WTC11 (cell line): Measurements from ENCODE around the gene IMPDH1. TPM values are rescaled to one million over a fixed set of nuclear protein-coding genes. Genes with fewer than 3 reads are reported as not detected.

Experiments
- ATAC-seq: fragments of 200-7000 bp; cut with Tn5 transposase; 2 replicates; pipeline ENCODE4 v1.10.0; 2021; ENCODE audit warnings: mild to moderate bottlenecking, moderate library complexity
- CTCF ChIA-PET: fragments of 300-600 bp; sonication (Branson Sonifier 250); formaldehyde crosslinking; loops from one replicate; lab custom pipeline; 2021; ENCODE audit warnings: antibody characterized with exemption; lab: Charles Lee
- POLR2A ChIA-PET: fragments of 350-600 bp; sonication (Branson Sonifier 250); formaldehyde crosslinking; loops from one replicate; lab custom pipeline; 2021; ENCODE audit warnings: antibody characterized with exemption; lab: Charles Lee
- DNase-seq: peaks from one replicate; pipeline ENCODE4 v3.0.0; 2021; ENCODE audit warnings: low spot score
- H3K27ac Mint-ChIP-seq: 2 replicates; pipeline ENCODE4 v1.8.0; 2021; ENCODE audit warnings: mixed read lengths
- H3K27me3 Mint-ChIP-seq: 2 replicates; pipeline ENCODE4 v1.8.0; 2021; ENCODE audit warnings: low read depth, mild to moderate bottlenecking, moderate library complexity, mixed read lengths
- H3K36me3 Mint-ChIP-seq: 2 replicates; pipeline ENCODE4 v1.8.0; 2021; ENCODE audit warnings: mixed read lengths
- H3K4me1 Mint-ChIP-seq: 2 replicates; pipeline ENCODE4 v1.8.0; 2022; ENCODE audit warnings: mixed read lengths
- H3K4me3 Mint-ChIP-seq: 2 replicates; pipeline ENCODE4 v1.8.0; 2021; ENCODE audit warnings: mild to moderate bottlenecking, moderate library complexity, mixed read lengths
- H3K9me3 Mint-ChIP-seq: 2 replicates; pipeline ENCODE4 v1.8.0; 2021; ENCODE audit warnings: mixed read lengths
- ELF4 ChIP-seq: sonication (generic); formaldehyde crosslinking; IDR thresholded peaks from 2 replicates; pipeline ENCODE4 v1.8.1; 2022; ENCODE audit warnings: low read depth, mild to moderate bottlenecking, moderate library complexity, missing genetic modification reagents
- ETV6 ChIP-seq: sonication (generic); formaldehyde crosslinking; IDR thresholded peaks from 2 replicates; pipeline ENCODE4 v1.8.1; 2022; ENCODE audit warnings: mild to moderate bottlenecking, missing genetic modification reagents
- JUN ChIP-seq: sonication (generic); formaldehyde crosslinking; IDR thresholded peaks from 2 replicates; pipeline ENCODE4 v1.8.0; 2023; ENCODE audit warnings: mild to moderate bottlenecking, missing genetic modification reagents
- MAX ChIP-seq: sonication (generic); formaldehyde crosslinking; IDR thresholded peaks from 2 replicates; pipeline ENCODE4 v1.8.0; 2022; ENCODE audit warnings: mild to moderate bottlenecking, missing genetic modification reagents
- MYBL2 ChIP-seq: sonication (generic); formaldehyde crosslinking; IDR thresholded peaks from 2 replicates; pipeline ENCODE4 v1.8.1; 2023; ENCODE audit warnings: mild to moderate bottlenecking, moderate library complexity, missing genetic modification reagents
- SP1 ChIP-seq: sonication (generic); formaldehyde crosslinking; conservative IDR thresholded peaks from 2 replicates; pipeline ENCODE4 v1.8.1; 2022; ENCODE audit warnings: missing genetic modification reagents
- ZBTB43 ChIP-seq: sonication (generic); formaldehyde crosslinking; IDR thresholded peaks from 2 replicates; pipeline ENCODE4 v1.8.1; 2023; ENCODE audit warnings: mild to moderate bottlenecking, missing genetic modification reagents
- ZNF532 ChIP-seq: fragments of 250-450 bp; sonication (Bioruptor Pico); IDR thresholded peaks from 2 replicates; pipeline ENCODE4 v1.9.0; 2021; ENCODE audit warnings: mild to moderate bottlenecking, borderline replicate concordance
- ZSCAN18 ChIP-seq: fragments of 250-450 bp; sonication (Bioruptor Pico); IDR thresholded peaks from 2 replicates; pipeline ENCODE4 v2.1.2; 2022; ENCODE audit warnings: mild to moderate bottlenecking, moderate library complexity
- total RNA-seq: library from RNA; stranded (reverse); gene quantifications from 3 replicates; pipeline ENCODE4 v1.2.3, GENCODE V29; 2021
- TF ChIP-seq, protein P1 (sequence below): sonication (generic); formaldehyde crosslinking; IDR thresholded peaks from 2 replicates; pipeline ENCODE4 v1.8.0; 2022; ENCODE audit warnings: mild to moderate bottlenecking, missing genetic modification reagents
- TF ChIP-seq, protein P2 (sequence below): sonication (generic); formaldehyde crosslinking; IDR thresholded peaks from 2 replicates; pipeline ENCODE4 v1.8.1; 2023; ENCODE audit warnings: mild to moderate bottlenecking, moderate library complexity, missing genetic modification reagents

Gene IMPDH1
- total RNA-seq, 1 experiment from 2014 or later: 54.2 TPM

DNA sequence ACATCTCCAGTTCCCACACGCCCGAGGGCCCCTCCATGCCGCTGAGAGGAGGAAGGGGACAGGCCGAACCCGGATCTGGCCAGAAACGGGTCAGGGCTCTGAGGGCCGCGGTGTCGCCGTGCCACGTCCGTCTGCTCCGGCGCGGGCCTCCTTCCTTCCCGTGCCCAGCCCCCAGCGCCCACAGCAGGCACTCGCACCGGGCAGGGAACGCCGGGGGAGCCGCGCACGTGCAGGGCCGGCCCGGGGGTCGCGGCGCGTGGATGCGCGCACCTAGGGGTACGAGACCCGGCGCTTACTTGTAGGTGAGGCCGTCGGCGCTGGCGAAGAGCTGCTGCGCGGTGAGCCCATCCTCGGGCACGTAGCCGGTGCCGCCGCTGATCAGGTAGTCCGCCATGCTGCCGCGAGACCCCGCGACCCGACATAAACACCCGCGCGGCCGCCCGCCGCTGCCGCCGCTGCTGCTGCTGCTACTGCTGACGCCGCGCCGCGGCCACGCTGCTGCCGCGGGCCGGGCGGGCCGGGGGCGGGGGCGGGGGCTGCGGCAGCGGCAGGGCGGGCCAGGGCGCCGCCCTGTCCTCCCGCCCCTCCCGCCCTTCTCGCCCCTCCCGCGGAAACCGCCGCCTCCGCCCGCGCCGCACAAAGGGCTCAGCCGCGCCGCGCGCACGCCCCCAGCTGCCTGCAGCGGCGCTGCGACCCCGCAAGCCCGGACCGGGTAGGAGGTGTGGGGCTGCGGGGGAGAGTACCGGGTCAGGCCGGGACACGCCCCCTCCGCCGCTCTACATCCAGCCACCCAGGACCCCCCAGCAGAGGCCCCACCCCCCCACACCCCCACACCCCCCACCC is 4.1 kb downstream of the IMPDH1 start (continued):
- TF ChIP-seq MYBL2 (CRISPR knock-in tag): no peak
- peak; percentile 77 for TF ChIP-seq MAX (CRISPR knock-in tag)
- TF ChIP-seq SP1 (CRISPR knock-in tag): peak; percentile 29; the same call in 1 of the 2 replicates
- TF ChIP-seq ETV6 (CRISPR knock-in tag): peak; percentile 77
- TF ChIP-seq JUN: 0 out of 2 replicates have a peak, but pooled peaks have one; percentile 31
- TF ChIP-seq, protein P1, sequence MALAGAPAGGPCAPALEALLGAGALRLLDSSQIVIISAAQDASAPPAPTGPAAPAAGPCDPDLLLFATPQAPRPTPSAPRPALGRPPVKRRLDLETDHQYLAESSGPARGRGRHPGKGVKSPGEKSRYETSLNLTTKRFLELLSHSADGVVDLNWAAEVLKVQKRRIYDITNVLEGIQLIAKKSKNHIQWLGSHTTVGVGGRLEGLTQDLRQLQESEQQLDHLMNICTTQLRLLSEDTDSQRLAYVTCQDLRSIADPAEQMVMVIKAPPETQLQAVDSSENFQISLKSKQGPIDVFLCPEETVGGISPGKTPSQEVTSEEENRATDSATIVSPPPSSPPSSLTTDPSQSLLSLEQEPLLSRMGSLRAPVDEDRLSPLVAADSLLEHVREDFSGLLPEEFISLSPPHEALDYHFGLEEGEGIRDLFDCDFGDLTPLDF (CRISPR knock-in tag): no peak
- no peak for TF ChIP-seq ZSCAN18 (CRISPR knock-in tag)
- no peak for TF ChIP-seq ZBTB43 (CRISPR knock-in tag)
- TF ChIP-seq ZNF532 (CRISPR knock-in tag): no peak

- Mint-ChIP-seq H3K9me3 (no peaks in the 10 kb centered on the region), H3K36me3 (0 out of 2 replicates have a peak, but pooled peaks cover 3% of the 10 kb centered on the region), H3K4me3 (peak overlapping the region; percentile 69), H3K27ac (no peak overlapping the region), H3K27me3 (peaks cover 47% of the 10 kb centered on the region), H3K4me1 (peaks cover 33% of the 10 kb centered on the region)
- ATAC-seq: no peak
- TF ChIP-seq, protein P2, sequence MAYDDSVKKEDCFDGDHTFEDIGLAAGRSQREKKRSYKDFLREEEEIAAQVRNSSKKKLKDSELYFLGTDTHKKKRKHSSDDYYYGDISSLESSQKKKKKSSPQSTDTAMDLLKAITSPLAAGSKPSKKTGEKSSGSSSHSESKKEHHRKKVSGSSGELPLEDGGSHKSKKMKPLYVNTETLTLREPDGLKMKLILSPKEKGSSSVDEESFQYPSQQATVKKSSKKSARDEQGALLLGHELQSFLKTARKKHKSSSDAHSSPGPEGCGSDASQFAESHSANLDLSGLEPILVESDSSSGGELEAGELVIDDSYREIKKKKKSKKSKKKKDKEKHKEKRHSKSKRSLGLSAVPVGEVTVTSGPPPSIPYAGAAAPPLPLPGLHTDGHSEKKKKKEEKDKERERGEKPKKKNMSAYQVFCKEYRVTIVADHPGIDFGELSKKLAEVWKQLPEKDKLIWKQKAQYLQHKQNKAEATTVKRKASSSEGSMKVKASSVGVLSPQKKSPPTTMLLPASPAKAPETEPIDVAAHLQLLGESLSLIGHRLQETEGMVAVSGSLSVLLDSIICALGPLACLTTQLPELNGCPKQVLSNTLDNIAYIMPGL (CRISPR knock-in tag): 0 out of 2 replicates have a peak, but pooled peaks have one; percentile 23
- no peak for TF ChIP-seq ELF4 (CRISPR knock-in tag)
- ChIA-PET POLR2A (no interaction called here), CTCF (interaction anchor here (0.5 to 3.1 kb wide), 13 partner anchors 9 to 1788 kb away, joined by 3 to 23 read pairs (median 4); partner anchors contain the start of gene RBM28)
- no peak for DNase-seq
Observed at GRCh38 chr7:128404886-128405470, 4.8 kb downstream of the IMPDH1 start.
